AG04449 (cell line): Measurements from ENCODE around the gene SRGAP1.

ENCODE experiments used
- CTCF ChIA-PET: fragments of 350-600 bp; formaldehyde crosslinking; extraction: SDS; loops from one replicate; lab custom pipeline; 2021; ENCODE audit warnings: antibody characterized with exemption; lab: Yijun Ruan, JAX
- POLR2A ChIA-PET: fragments of 400-600, 350-600 bp; formaldehyde crosslinking; extraction: SDS; loops from one replicate; lab custom pipeline; 2020; ENCODE audit warnings: antibody characterized with exemption, inconsistent platforms; lab: Yijun Ruan, JAX
- DNase-seq: peaks from one replicate; pipeline ENCODE4 v3.0.0-alpha.2; 2010; ENCODE audit warnings: low read depth, low spot score
- H3K4me3 ChIP-seq: 2 replicates; pipeline ENCODE4 v1.5.1; 2011; ENCODE audit warnings: low read depth, mild to moderate bottlenecking, control low read depth, low read length
- CTCF ChIP-seq: IDR thresholded peaks from one replicate; pipeline ENCODE4 v1.5.1; 2011; ENCODE audit warnings: mild to moderate bottlenecking, moderate library complexity, low read length, control low read depth, inconsistent platforms; ENCODE audit not compliant: insufficient read depth; ENCODE audit errors: missing control alignments

SRGAP1 gene

GRCh38 chr12:64053117-64053516 lies 208.6 kb downstream of the SRGAP1 start:
- POLR2A ChIA-PET, result no interaction called here
- CTCF ChIA-PET, result no interaction called here
- no peak overlapping the region for H3K4me3 ChIP-seq
- TF ChIP-seq CTCF, result no peak
- no peak for DNase-seq

GRCh38 chr12:64054079-64054520 lies 209.6 kb downstream of the SRGAP1 start:
- CTCF ChIA-PET, result no interaction called here
- TF ChIP-seq CTCF, result no peak
- DNase-seq, result no peak
- POLR2A ChIA-PET, result no interaction called here
- H3K4me3 ChIP-seq, result no peak overlapping the region

GRCh38 chr12:64056741-64057140 lies 212.2 kb downstream of the SRGAP1 start:
- DNase-seq, result no peak
- ChIA-PET POLR2A (no interaction called here), CTCF (interaction anchor here (0.7 to 1.7 kb wide), 2 partner anchors 14 to 26 kb away, joined by 3 to 5 read pairs; no protein-coding TSS in a partner anchor)
- TF ChIP-seq CTCF, result no peak
- H3K4me3 ChIP-seq, result no peak overlapping the region

GRCh38 chr12:64057706-64058105 lies 213.2 kb downstream of the SRGAP1 start:
- POLR2A ChIA-PET, result no interaction called here
- CTCF ChIA-PET, result interaction anchor here (0.7 kb wide), 1 partner anchor 25 kb away, joined by 3 read pairs; no protein-coding TSS in a partner anchor

GRCh38 chr12:64058541-64059265 lies 214.2 kb downstream of the SRGAP1 start:
- H3K4me3 ChIP-seq, result no peak overlapping the region
- POLR2A ChIA-PET, result no interaction called here
- CTCF ChIA-PET, result interaction anchor here (0.7 kb wide), 1 partner anchor 9 kb away, joined by 3 read pairs; no protein-coding TSS in a partner anchor
- no peak for TF ChIP-seq CTCF
- no peak for DNase-seq

More at GRCh38 chr12:64057706-64058105, 213.2 kb downstream of the SRGAP1 start:
- H3K4me3 ChIP-seq, result no peak overlapping the region
- DNase-seq, result no peak
- TF ChIP-seq CTCF, result no peak

- ChIA-PET POLR2A (no interaction called here), CTCF (no interaction called here)
- H3K4me3 ChIP-seq, result no peak overlapping the region
- DNase-seq, result no peak
- TF ChIP-seq CTCF, result no peak
Measured at GRCh38 chr12:64059685-64060084, 215.2 kb downstream of the SRGAP1 start.
